SK-N-SH treated with all-trans-retinoic acid at 6 μM for 48 hours (cell line): ENCODE data around the gene REN.
A peak's percentile ranks its signal among the peaks of the same experiment; 100 is the strongest.

Experiments used
- ATAC-seq: fragments of 200-7000 bp; cut with Tn5 transposase; 3 replicates; pipeline ENCODE4 v1.9.1; 2020; ENCODE audit warnings: mild to moderate bottlenecking, moderate library complexity
- ARNTL ChIP-seq: fragments of 450-650 bp; formaldehyde crosslinking; IDR thresholded peaks from 2 replicates; pipeline ENCODE4 v1.5.0; 2020; ENCODE audit warnings: low read depth, mild to moderate bottlenecking, moderate library complexity, borderline replicate concordance
- BACH2 ChIP-seq: fragments of 250-450 bp; sonication (Bioruptor Pico); IDR thresholded peaks from 2 replicates; pipeline ENCODE4 v1.9.0; 2021; ENCODE audit warnings: mild to moderate bottlenecking, borderline replicate concordance
- CSDC2 ChIP-seq: fragments of 250-450 bp; sonication (Bioruptor Pico); IDR thresholded peaks from 2 replicates; pipeline ENCODE4 v1.5.0; 2020; ENCODE audit warnings: mild to moderate bottlenecking, moderate library complexity
- ESRRG ChIP-seq: fragments of 250-450 bp; sonication (Bioruptor Pico); IDR thresholded peaks from 2 replicates; pipeline ENCODE4 v1.6.1; 2021; ENCODE audit warnings: mild to moderate bottlenecking
- GLIS3 ChIP-seq: fragments of 250-450 bp; sonication (Bioruptor Pico); IDR thresholded peaks from 2 replicates; pipeline ENCODE4 v1.5.0; 2020; ENCODE audit warnings: mild to moderate bottlenecking, moderate library complexity
- ISL1 ChIP-seq: fragments of 250-450 bp; sonication (Bioruptor Pico); IDR thresholded peaks from 2 replicates; pipeline ENCODE4 v2.1.2; 2022; ENCODE audit warnings: mild to moderate bottlenecking, moderate library complexity
- OSR1 ChIP-seq: fragments of 250-450 bp; sonication (Bioruptor Pico); IDR thresholded peaks from 2 replicates; pipeline ENCODE4 v1.8.0; 2022; ENCODE audit warnings: moderate library complexity, mild to moderate bottlenecking, inconsistent platforms
- PPARA ChIP-seq: fragments of 250-450 bp; sonication (Bioruptor Pico); IDR thresholded peaks from 2 replicates; pipeline ENCODE4 v1.5.0; 2020; ENCODE audit warnings: mild to moderate bottlenecking, borderline replicate concordance
- RARB ChIP-seq: fragments of 250-450 bp; sonication (Bioruptor Pico); IDR thresholded peaks from 2 replicates; pipeline ENCODE4 v1.8.0; 2021; ENCODE audit warnings: mild to moderate bottlenecking, moderate library complexity
- SNAI2 ChIP-seq: fragments of 250-450 bp; sonication (Bioruptor Pico); IDR thresholded peaks from 2 replicates; pipeline ENCODE4 v1.5.0; 2020; ENCODE audit warnings: mild to moderate bottlenecking, moderate library complexity
- TCF4 ChIP-seq: fragments of 250-450 bp; sonication (Bioruptor Pico); IDR thresholded peaks from 2 replicates; pipeline ENCODE4 v1.8.0; 2021; ENCODE audit warnings: mild to moderate bottlenecking, moderate library complexity, borderline replicate concordance
- TOX ChIP-seq: fragments of 250-450 bp; sonication (Bioruptor Pico); IDR thresholded peaks from 2 replicates; pipeline ENCODE4 v1.8.0; 2021; ENCODE audit warnings: mild to moderate bottlenecking, moderate library complexity, borderline replicate concordance
- ZC3H10 ChIP-seq: fragments of 250-450 bp; sonication (Bioruptor Pico); IDR thresholded peaks from 2 replicates; pipeline ENCODE4 v1.5.1; 2021; ENCODE audit warnings: mild to moderate bottlenecking, moderate library complexity
- ZFP3 ChIP-seq: fragments of 250-450 bp; sonication (Bioruptor Pico); IDR thresholded peaks from 2 replicates; pipeline ENCODE4 v1.5.0; 2020; ENCODE audit warnings: mild to moderate bottlenecking, moderate library complexity
- ZFP30 ChIP-seq: fragments of 450-650 bp; formaldehyde crosslinking; IDR thresholded peaks from 2 replicates; pipeline ENCODE4 v1.5.0; 2022; ENCODE audit warnings: mild to moderate bottlenecking, moderate library complexity
- ZNF565 ChIP-seq: fragments of 450-650 bp; formaldehyde crosslinking; conservative IDR thresholded peaks from 2 replicates; pipeline ENCODE4 v1.5.0; 2020; ENCODE audit warnings: low read depth, mild to moderate bottlenecking, moderate library complexity
- ZNF8 ChIP-seq: fragments of 450-650 bp; formaldehyde crosslinking; IDR thresholded peaks from 2 replicates; pipeline ENCODE4 v1.5.0; 2020; ENCODE audit warnings: mild to moderate bottlenecking, moderate library complexity
- TF ChIP-seq, protein P1 (sequence below): fragments of 250-450 bp; sonication (Bioruptor Pico); IDR thresholded peaks from 2 replicates; pipeline ENCODE4 v1.8.0; 2020; ENCODE audit warnings: mild to moderate bottlenecking, moderate library complexity, borderline replicate concordance
- TF ChIP-seq, protein P2 (sequence below): fragments of 250-450 bp; sonication (Bioruptor Pico); IDR thresholded peaks from 2 replicates; pipeline ENCODE4 v1.5.1; 2020; ENCODE audit warnings: low read depth, mild to moderate bottlenecking, moderate library complexity
- TF ChIP-seq, protein P3 (sequence below): fragments of 250-450 bp; sonication (Bioruptor Pico); IDR thresholded peaks from 2 replicates; pipeline ENCODE4 v1.5.1; 2021; ENCODE audit warnings: mild to moderate bottlenecking, moderate library complexity
- TF ChIP-seq, protein P4 (sequence below): fragments of 250-450 bp; sonication (Bioruptor Pico); IDR thresholded peaks from 2 replicates; pipeline ENCODE4 v1.5.0; 2020; ENCODE audit warnings: mild to moderate bottlenecking, moderate library complexity

REN gene

DNA sequence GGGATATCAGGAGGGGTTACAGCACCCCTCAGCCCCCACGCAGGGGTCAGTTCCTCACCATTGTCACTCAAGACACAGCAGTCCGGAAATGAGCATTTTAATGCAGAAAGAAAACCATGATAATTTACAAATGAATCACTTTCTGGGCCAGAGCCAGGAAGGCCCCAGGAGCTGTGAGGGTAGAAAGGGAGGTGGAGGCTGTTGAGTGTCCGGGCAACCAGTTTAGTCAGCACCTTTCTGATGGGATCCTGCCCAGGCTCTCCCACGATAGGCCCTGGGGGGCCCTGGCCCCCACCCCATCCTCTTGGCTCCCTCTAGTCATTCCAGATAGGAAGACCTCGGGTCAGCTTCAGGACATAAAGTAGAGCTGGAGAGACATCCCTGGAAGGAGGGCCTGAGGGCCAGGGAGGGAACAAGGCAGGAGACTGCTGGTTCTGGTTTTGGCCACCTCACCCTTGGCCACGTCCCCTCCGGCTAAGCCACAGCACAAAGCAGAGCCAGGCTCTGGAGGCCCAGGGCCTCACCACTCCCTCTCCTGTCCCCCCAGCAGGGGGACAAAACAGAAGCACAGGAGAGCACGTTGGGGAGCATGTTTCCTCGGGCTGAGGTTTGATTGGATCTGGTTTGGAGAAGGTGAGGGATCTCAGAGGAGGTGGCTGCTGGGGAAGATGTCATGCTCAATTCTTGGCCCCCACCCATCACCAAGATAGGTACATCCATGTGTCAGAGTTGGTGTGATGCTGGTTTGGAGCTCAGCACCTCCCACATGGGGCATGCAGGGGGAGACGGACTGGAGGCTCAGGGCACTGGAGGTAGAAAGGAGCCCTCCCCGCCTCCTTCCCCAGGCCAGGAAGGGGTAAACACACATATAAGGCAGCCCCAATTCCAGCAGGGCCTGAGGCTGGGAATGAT, 34.9 kb downstream of the REN start:
- no peak for TF ChIP-seq ISL1 (CRISPR knock-in tag)
- no peak for TF ChIP-seq GLIS3 (CRISPR knock-in tag)
- TF ChIP-seq ZNF565 (CRISPR knock-in tag), result no peak
- TF ChIP-seq ZC3H10 (CRISPR knock-in tag), result no peak
- TF ChIP-seq, protein P1, sequence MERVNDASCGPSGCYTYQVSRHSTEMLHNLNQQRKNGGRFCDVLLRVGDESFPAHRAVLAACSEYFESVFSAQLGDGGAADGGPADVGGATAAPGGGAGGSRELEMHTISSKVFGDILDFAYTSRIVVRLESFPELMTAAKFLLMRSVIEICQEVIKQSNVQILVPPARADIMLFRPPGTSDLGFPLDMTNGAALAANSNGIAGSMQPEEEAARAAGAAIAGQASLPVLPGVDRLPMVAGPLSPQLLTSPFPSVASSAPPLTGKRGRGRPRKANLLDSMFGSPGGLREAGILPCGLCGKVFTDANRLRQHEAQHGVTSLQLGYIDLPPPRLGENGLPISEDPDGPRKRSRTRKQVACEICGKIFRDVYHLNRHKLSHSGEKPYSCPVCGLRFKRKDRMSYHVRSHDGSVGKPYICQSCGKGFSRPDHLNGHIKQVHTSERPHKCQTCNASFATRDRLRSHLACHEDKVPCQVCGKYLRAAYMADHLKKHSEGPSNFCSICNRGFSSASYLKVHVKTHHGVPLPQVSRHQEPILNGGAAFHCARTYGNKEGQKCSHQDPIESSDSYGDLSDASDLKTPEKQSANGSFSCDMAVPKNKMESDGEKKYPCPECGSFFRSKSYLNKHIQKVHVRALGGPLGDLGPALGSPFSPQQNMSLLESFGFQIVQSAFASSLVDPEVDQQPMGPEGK, result peak; percentile 99
- ATAC-seq, result peak; percentile 62

DNA sequence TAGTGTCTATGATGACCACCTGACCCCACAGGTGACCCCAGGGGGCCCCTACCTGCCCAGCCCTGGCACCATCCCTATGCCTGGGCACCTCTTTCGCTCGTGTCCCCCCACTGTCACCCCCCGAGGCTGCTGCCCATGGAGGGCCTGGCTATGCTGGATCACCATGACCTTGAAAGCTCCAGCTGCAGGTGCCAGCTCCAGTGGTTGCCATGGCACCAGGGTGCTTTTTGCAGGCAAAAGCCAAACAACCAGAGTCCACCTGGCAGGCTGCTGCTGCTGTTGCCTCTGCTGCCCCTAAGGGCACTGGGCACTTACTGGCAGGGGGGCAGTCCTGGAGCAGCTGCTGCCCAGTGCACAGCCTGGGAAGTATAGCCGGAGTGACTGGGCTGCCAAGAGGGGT, 36.0 kb downstream of the REN start:
- no peak for TF ChIP-seq OSR1 (CRISPR knock-in tag)
- TF ChIP-seq ZFP3 (CRISPR knock-in tag), result no peak
- TF ChIP-seq CSDC2 (CRISPR knock-in tag), result no peak
- no peak for TF ChIP-seq TCF4 (CRISPR knock-in tag)
- TF ChIP-seq TOX (CRISPR knock-in tag), result no peak
- no peak for TF ChIP-seq ESRRG
- no peak for TF ChIP-seq SNAI2 (CRISPR knock-in tag)
- TF ChIP-seq, protein P1, result no peak
- no peak for TF ChIP-seq BACH2
- ATAC-seq, result peak; percentile 25

DNA sequence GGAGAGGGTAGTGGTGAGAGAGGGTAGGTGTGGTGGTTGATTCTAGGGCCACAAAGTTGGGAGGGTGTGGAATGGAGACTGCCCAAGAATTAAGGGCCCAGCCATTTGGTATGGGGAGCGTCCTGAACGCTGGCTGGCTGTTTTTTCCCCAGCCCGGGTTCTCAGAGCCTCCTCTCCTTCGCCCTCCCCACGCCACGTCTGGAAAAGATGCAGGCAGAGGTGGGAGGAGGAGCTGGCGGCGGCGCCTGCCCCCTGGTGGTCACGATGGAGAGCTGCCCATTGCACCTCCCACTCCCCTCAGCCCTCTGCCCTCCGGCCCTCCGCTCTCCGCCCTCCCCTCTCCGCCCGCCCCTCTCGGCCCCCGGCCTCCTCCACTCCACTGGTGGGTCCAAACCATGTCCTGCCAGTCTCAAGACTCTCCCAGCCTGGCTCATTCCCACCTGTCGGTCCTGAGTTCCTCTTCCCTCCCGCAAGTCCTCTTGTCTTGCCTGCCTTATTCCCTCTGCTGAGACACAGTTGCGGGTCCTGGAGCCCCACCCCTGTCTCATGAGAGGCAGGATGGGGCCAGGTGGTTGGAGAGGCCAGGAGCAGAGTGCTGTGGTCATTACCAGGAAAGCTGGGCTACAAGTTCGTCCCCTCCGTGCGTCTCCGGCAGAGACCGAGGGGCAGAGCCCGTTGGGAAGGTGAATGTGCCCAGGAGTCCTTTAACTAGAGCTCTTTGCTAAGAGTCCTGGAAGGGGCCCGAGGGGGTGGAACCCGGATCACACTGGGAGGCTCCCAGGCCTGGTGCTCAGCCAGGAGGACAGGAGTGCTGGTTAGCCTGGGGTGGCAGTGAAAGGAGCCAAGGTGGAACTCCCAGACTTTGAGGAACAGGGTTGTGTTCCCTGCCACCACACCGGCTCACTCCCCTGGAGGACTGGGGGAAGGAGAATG, 36.9 kb downstream of the REN start:
- ATAC-seq, result peak; percentile 80
- TF ChIP-seq, protein P1, result no peak
- TF ChIP-seq, protein P2, sequence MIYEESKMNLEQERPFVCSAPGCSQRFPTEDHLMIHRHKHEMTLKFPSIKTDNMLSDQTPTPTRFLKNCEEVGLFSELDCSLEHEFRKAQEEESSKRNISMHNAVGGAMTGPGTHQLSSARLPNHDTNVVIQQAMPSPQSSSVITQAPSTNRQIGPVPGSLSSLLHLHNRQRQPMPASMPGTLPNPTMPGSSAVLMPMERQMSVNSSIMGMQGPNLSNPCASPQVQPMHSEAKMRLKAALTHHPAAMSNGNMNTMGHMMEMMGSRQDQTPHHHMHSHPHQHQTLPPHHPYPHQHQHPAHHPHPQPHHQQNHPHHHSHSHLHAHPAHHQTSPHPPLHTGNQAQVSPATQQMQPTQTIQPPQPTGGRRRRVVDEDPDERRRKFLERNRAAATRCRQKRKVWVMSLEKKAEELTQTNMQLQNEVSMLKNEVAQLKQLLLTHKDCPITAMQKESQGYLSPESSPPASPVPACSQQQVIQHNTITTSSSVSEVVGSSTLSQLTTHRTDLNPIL, result no peak
- TF ChIP-seq, protein P3, sequence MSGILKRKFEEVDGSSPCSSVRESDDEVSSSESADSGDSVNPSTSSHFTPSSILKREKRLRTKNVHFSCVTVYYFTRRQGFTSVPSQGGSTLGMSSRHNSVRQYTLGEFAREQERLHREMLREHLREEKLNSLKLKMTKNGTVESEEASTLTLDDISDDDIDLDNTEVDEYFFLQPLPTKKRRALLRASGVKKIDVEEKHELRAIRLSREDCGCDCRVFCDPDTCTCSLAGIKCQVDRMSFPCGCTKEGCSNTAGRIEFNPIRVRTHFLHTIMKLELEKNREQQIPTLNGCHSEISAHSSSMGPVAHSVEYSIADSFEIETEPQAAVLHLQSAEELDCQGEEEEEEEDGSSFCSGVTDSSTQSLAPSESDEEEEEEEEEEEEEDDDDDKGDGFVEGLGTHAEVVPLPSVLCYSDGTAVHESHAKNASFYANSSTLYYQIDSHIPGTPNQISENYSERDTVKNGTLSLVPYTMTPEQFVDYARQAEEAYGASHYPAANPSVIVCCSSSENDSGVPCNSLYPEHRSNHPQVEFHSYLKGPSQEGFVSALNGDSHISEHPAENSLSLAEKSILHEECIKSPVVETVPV (CRISPR knock-in tag), result no peak
- no peak for TF ChIP-seq RARB (CRISPR knock-in tag)
- TF ChIP-seq BACH2, result no peak
- TF ChIP-seq CSDC2 (CRISPR knock-in tag), result no peak
- TF ChIP-seq SNAI2 (CRISPR knock-in tag), result no peak
- TF ChIP-seq ZFP30, result no peak
- TF ChIP-seq TCF4 (CRISPR knock-in tag), result no peak
- no peak for TF ChIP-seq ARNTL (CRISPR knock-in tag)
- TF ChIP-seq ZFP3 (CRISPR knock-in tag), result no peak
- TF ChIP-seq, protein P4, sequence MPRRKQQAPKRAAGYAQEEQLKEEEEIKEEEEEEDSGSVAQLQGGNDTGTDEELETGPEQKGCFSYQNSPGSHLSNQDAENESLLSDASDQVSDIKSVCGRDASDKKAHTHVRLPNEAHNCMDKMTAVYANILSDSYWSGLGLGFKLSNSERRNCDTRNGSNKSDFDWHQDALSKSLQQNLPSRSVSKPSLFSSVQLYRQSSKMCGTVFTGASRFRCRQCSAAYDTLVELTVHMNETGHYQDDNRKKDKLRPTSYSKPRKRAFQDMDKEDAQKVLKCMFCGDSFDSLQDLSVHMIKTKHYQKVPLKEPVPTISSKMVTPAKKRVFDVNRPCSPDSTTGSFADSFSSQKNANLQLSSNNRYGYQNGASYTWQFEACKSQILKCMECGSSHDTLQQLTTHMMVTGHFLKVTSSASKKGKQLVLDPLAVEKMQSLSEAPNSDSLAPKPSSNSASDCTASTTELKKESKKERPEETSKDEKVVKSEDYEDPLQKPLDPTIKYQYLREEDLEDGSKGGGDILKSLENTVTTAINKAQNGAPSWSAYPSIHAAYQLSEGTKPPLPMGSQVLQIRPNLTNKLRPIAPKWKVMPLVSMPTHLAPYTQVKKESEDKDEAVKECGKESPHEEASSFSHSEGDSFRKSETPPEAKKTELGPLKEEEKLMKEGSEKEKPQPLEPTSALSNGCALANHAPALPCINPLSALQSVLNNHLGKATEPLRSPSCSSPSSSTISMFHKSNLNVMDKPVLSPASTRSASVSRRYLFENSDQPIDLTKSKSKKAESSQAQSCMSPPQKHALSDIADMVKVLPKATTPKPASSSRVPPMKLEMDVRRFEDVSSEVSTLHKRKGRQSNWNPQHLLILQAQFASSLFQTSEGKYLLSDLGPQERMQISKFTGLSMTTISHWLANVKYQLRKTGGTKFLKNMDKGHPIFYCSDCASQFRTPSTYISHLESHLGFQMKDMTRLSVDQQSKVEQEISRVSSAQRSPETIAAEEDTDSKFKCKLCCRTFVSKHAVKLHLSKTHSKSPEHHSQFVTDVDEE (CRISPR knock-in tag), result no peak
- no peak for TF ChIP-seq OSR1 (CRISPR knock-in tag)
- TF ChIP-seq ZNF8 (CRISPR knock-in tag), result no peak
- no peak for TF ChIP-seq PPARA (CRISPR knock-in tag)
- TF ChIP-seq ZNF565 (CRISPR knock-in tag), result no peak
